ENCODE results near the gene ARFRP1.

DNA sequence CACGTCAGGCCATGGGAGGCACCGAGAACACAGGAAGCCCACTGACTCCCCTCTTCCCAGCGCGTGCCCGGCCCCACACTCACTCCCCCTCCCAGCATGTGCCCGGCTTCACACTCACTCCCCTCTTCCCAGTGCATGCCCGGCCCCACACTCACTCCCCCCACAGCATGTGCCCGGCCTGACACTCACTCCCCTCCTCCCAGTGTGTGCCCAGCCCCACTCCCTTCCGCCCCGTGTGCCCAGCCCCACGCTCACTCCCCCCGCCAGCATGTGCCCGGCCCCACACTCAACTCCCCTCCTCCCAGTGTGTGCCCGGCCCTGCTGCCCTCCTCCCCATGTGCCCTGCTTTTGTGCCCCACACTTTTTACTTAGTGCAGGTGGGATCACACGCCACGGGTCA, 39.9 kb downstream of the ARFRP1 start:
- TF ChIP-seq, protein P1, sequence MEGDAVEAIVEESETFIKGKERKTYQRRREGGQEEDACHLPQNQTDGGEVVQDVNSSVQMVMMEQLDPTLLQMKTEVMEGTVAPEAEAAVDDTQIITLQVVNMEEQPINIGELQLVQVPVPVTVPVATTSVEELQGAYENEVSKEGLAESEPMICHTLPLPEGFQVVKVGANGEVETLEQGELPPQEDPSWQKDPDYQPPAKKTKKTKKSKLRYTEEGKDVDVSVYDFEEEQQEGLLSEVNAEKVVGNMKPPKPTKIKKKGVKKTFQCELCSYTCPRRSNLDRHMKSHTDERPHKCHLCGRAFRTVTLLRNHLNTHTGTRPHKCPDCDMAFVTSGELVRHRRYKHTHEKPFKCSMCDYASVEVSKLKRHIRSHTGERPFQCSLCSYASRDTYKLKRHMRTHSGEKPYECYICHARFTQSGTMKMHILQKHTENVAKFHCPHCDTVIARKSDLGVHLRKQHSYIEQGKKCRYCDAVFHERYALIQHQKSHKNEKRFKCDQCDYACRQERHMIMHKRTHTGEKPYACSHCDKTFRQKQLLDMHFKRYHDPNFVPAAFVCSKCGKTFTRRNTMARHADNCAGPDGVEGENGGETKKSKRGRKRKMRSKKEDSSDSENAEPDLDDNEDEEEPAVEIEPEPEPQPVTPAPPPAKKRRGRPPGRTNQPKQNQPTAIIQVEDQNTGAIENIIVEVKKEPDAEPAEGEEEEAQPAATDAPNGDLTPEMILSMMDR (IDR thresholded peaks at IDR 0.05; ENCODE audit: low read length): no peak
- TF ChIP-seq EZH2 (IDR thresholded peaks at IDR 0.05; ENCODE audit: borderline replicate concordance, low read length): no peak
